ENCODE data around the gene ORAI3. TPM values are rescaled to one million over a fixed set of nuclear protein-coding genes. Genes with fewer than 3 reads are reported as not detected.

The ORAI3 gene
- total and polyA plus RNA-seq, 7 experiments from 2014 or later, result 6.0 to 29.8 (median 17.8) TPM

DNA sequence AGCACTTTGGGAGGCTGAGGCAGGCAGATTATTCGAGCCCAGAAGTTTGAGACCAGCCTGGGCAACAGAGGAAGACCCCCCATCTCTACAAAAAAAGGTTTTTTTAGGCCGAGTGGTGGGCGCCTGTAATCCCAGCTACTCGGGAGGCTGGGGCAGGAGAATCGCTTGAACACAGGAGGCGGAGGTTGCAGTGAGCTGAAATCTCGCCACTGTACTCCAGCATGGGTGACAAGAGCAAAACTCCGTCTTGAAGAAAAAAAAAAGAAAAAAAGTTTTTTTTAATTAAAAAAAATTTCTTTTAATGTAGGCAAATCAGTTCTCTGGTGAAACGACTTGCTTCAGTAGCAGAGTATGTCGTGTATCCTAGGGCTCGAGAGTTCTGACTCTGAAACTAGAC is 47.1 kb downstream of the ORAI3 start:
- H3K27me3 ChIP-seq (ENCODE audit: control insufficient read depth in 2 of 2, insufficient read depth in 2 of 2, low read length in 2 of 2), result no peaks in the 10 kb centered on the region
- H3K27ac ChIP-seq (ENCODE audit: low read depth, low read length), result no peak overlapping the region
- ATAC-seq (no peak), DNase-seq (no peak)
- peaks cover 5 to 11% of the 10 kb centered on the region in 2 donors for H3K4me1 ChIP-seq (ENCODE audit: control insufficient read depth in 2 of 2, insufficient read depth in 2 of 2, low read length in 2 of 2)
- H3K4me3 ChIP-seq (ENCODE audit: low read length), result no peak overlapping the region
- no peaks in the 10 kb centered on the region for H3K9me3 Mint-ChIP-seq
- peaks cover 0 to 9% (median 6%) of the 10 kb centered on the region in 7 donors for H3K4me1 Mint-ChIP-seq
- peak overlapping the region in 6 of 9 donors; percentile 7 to 91 (median 58) for H3K27ac Mint-ChIP-seq
- peak overlapping the region; percentile 44 to 71 (median 60) for H3K4me3 Mint-ChIP-seq
- POLR2A ChIA-PET, result interaction anchor here (0.7 kb wide), 1 partner anchor 478 kb away, joined by 3 read pairs; no protein-coding TSS in a partner anchor
- CTCF ChIA-PET, result no interaction called here
- no peaks in the 10 kb centered on the region for H3K9me3 ChIP-seq (ENCODE audit: control insufficient read depth in 2 of 3, low read length in 3 of 3)
- H3K36me3 Mint-ChIP-seq, result no peaks in the 10 kb centered on the region
- intact Hi-C loops (cut with micrococcal nuclease), result loop anchor here (2.0 to 5.0 kb wide), 2 partner anchors 39 to 79 kb away; partner anchors contain the start of genes SETD1A (in 1 of the 2), ZNF646 (in 1 of the 2) and ZNF668 (in 1 of the 2)
- peaks cover 0 to 3% (median 0%) of the 10 kb centered on the region in 5 donors for H3K27me3 Mint-ChIP-seq
- no peaks in the 10 kb centered on the region for H3K36me3 ChIP-seq (ENCODE audit: control insufficient read depth in 2 of 3, insufficient read depth in 3 of 3, low read length in 3 of 3)

DNA sequence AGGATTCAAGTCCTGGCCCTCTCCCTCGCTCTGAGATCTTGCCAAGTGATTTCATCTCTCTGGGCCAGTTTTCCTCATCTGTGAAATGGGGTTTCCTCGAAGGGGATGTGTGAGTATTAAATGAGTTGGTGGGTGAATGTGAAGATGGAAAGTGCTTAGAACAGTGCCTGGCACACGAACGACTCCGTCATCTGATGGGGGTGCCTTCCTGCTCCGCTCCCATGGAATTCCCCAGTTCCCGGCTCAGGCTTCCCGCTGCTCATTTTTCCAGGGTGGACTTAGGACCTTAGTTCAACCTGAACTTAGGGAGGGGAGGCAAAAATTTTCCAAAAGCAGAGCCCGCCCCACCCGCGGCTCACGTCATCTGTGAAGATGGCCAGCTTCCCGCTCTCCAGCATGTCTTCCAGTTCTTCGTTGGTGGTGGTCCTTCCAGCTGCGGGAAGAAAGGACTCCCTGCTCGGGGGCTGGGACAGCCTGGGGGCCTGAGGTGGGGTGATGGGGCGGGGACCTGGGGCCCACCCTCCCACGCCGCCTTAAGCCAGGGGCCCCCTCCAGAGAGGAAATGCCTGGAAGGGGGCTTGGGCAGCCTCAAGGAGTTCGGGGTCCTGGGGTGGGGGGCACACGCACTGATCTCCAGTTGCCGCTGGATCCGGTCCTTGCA is 47.6 kb downstream of the ORAI3 start:
- Mint-ChIP-seq H3K27me3 (peaks cover 0 to 3% (median 0%) of the 10 kb centered on the region in 5 donors), H3K36me3 (no peaks in the 10 kb centered on the region), H3K9me3 (no peaks in the 10 kb centered on the region), H3K4me3 (peak overlapping the region; percentile 66 to 90 (median 82)), H3K4me1 (peaks cover 0 to 9% (median 6%) of the 10 kb centered on the region in 7 donors), H3K27ac (peak overlapping the region; percentile 52 to 91 (median 70))
- peak overlapping the region; percentile 78 for H3K4me3 ChIP-seq (ENCODE audit: low read length)
- ATAC-seq (no peak), DNase-seq (no peak)
- intact Hi-C loops (cut with micrococcal nuclease), result loop anchor here (2.0 to 5.0 kb wide), 2 partner anchors 39 to 78 kb away; partner anchors contain the start of genes SETD1A (in 1 of the 2), ZNF646 (in 1 of the 2) and ZNF668 (in 1 of the 2)
- peaks cover 5 to 11% of the 10 kb centered on the region in 2 donors for H3K4me1 ChIP-seq (ENCODE audit: control insufficient read depth in 2 of 2, insufficient read depth in 2 of 2, low read length in 2 of 2)
- H3K36me3 ChIP-seq (ENCODE audit: control insufficient read depth in 2 of 3, insufficient read depth in 3 of 3, low read length in 3 of 3), result no peaks in the 10 kb centered on the region
- ChIA-PET POLR2A (interaction anchor here (0.7 kb wide), 1 partner anchor 478 kb away, joined by 3 read pairs; no protein-coding TSS in a partner anchor), CTCF (interaction anchor here (1.2 kb wide), 1 partner anchor 13 kb away, joined by 3 read pairs; no protein-coding TSS in a partner anchor)
- H3K27ac ChIP-seq (ENCODE audit: low read depth, low read length), result peak overlapping the region; percentile 61
- H3K27me3 ChIP-seq (ENCODE audit: control insufficient read depth in 2 of 2, insufficient read depth in 2 of 2, low read length in 2 of 2), result no peaks in the 10 kb centered on the region
- H3K9me3 ChIP-seq (ENCODE audit: control insufficient read depth in 2 of 3, low read length in 3 of 3), result no peaks in the 10 kb centered on the region

DNA sequence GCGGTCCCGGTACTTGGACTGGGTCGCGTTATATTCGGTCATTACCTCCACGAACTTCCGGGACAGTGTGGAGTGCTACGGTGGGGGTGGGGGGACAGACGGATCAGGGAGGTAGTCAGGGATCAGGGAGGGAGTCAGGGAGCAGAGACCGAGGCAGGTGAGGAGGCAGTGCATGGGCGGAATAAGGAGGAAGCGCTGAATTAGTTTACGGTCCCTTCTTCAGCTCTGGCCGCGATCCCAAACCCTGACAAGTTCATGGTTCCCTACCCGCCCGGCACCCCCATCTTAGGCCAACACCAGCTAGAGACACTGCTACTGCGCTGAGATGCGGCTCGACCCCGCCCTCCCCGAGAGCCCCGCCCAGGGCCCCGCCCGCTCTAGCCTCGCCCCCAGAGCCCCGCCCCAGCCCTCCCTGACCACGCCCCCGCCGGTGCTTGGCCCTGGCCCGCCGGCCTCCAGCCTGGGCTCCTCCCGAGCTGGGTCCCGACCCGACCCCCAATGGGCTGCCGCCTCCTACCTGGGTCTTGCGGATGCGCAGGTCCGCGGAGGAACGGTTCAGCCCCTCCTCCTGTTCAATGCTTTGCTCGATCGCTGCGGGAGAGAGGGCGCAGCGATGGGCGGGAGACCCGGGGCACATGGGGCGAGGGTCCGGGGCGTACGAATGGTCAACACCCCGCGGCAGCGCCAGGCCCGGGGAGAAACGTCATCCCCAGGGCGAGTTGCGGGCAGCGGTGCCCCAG is 48.3 kb downstream of the ORAI3 start:
- Mint-ChIP-seq H3K27ac (peak overlapping the region in 7 of 9 donors; percentile 58 to 87 (median 74)), H3K27me3 (peaks cover 0 to 3% (median 0%) of the 10 kb centered on the region in 5 donors), H3K4me1 (peaks cover 0 to 9% (median 6%) of the 10 kb centered on the region in 7 donors), H3K36me3 (no peaks in the 10 kb centered on the region), H3K4me3 (peak overlapping the region; percentile 66 to 90 (median 82)), H3K9me3 (no peaks in the 10 kb centered on the region)
- H3K36me3 ChIP-seq (ENCODE audit: control insufficient read depth in 2 of 3, insufficient read depth in 3 of 3, low read length in 3 of 3), result no peaks in the 10 kb centered on the region
- peaks cover 5 to 11% of the 10 kb centered on the region in 2 donors for H3K4me1 ChIP-seq (ENCODE audit: control insufficient read depth in 2 of 2, insufficient read depth in 2 of 2, low read length in 2 of 2)
- POLR2A ChIA-PET, result interaction anchor here (0.5 kb wide), 1 partner anchor 57 kb away, joined by 6 read pairs; no protein-coding TSS in a partner anchor
- CTCF ChIA-PET, result interaction anchor here (1.2 kb wide), 1 partner anchor 14 kb away, joined by 3 read pairs; no protein-coding TSS in a partner anchor
- DNase-seq (peak; percentile 45 to 80 (median 66)), ATAC-seq (peak; percentile 99)
- H3K27me3 ChIP-seq (ENCODE audit: control insufficient read depth in 2 of 2, insufficient read depth in 2 of 2, low read length in 2 of 2), result no peaks in the 10 kb centered on the region
- peak overlapping the region; percentile 78 for H3K4me3 ChIP-seq (ENCODE audit: low read length)
- no peaks in the 10 kb centered on the region for H3K9me3 ChIP-seq (ENCODE audit: control insufficient read depth in 2 of 3, low read length in 3 of 3)
- intact Hi-C loops (cut with micrococcal nuclease), result loop anchor here (1.0 to 5.0 kb wide), 8 partner anchors 13 to 462 kb away; partner anchors contain the start of genes SETD1A (in 2 of the 2), STX4 (in 2 of the 2), ZNF646 (in 2 of the 2) and ZNF668 (in 2 of the 2)
- peak overlapping the region; percentile 61 for H3K27ac ChIP-seq (ENCODE audit: low read depth, low read length)

- ATAC-seq (no peak), DNase-seq (no peak)
- H3K4me1 ChIP-seq (ENCODE audit: control insufficient read depth in 2 of 2, insufficient read depth in 2 of 2, low read length in 2 of 2), result peaks cover 5 to 11% of the 10 kb centered on the region in 2 donors
- Mint-ChIP-seq H3K36me3 (no peaks in the 10 kb centered on the region), H3K27ac (peak overlapping the region in 1 of 9 donors; percentile 21), H3K4me1 (peaks cover 0 to 9% (median 6%) of the 10 kb centered on the region in 7 donors), H3K4me3 (peak overlapping the region; percentile 25 to 90 (median 76)), H3K27me3 (peaks cover 0 to 3% (median 0%) of the 10 kb centered on the region in 5 donors), H3K9me3 (no peaks in the 10 kb centered on the region)
- intact Hi-C loops (cut with micrococcal nuclease), result loop anchor here (1.0 to 5.0 kb wide), 8 partner anchors 12 to 461 kb away; partner anchors contain the start of genes SETD1A (in 2 of the 2), STX4 (in 2 of the 2), ZNF646 (in 2 of the 2) and ZNF668 (in 2 of the 2)
- H3K27me3 ChIP-seq (ENCODE audit: control insufficient read depth in 2 of 2, insufficient read depth in 2 of 2, low read length in 2 of 2), result no peaks in the 10 kb centered on the region
- peak overlapping the region; percentile 78 for H3K4me3 ChIP-seq (ENCODE audit: low read length)
- H3K36me3 ChIP-seq (ENCODE audit: control insufficient read depth in 2 of 3, insufficient read depth in 3 of 3, low read length in 3 of 3), result no peaks in the 10 kb centered on the region
- H3K27ac ChIP-seq (ENCODE audit: low read depth, low read length), result peak overlapping the region; percentile 46
- ChIA-PET CTCF (interaction anchor here (0.6 to 1.2 kb wide), 2 partner anchors 15 to 221 kb away, joined by 3 read pairs; no protein-coding TSS in a partner anchor), POLR2A (interaction anchor here (1.2 kb wide), 1 partner anchor 179 kb away, joined by 3 read pairs; no protein-coding TSS in a partner anchor)
- H3K9me3 ChIP-seq (ENCODE audit: control insufficient read depth in 2 of 3, low read length in 3 of 3), result no peaks in the 10 kb centered on the region
These were observed 49.1 kb downstream of the ORAI3 start for GRCh38 chr16:30997725-30998711.

- no peaks in the 10 kb centered on the region for H3K36me3 Mint-ChIP-seq
- H3K4me1 ChIP-seq (ENCODE audit: control insufficient read depth in 2 of 2, insufficient read depth in 2 of 2, low read length in 2 of 2), result peaks cover 5 to 11% of the 10 kb centered on the region in 2 donors
- ChIA-PET CTCF (interaction anchor here (0.6 kb wide), 1 partner anchor 220 kb away, joined by 3 read pairs; no protein-coding TSS in a partner anchor), POLR2A (interaction anchor here (0.7 to 1.2 kb wide), 4 partner anchors 13 to 205 kb away, joined by 3 read pairs; no protein-coding TSS in a partner anchor)
- ATAC-seq (no peak), DNase-seq (no peak)
- H3K9me3 Mint-ChIP-seq, result no peaks in the 10 kb centered on the region
- peak overlapping the region in 1 of 9 donors; percentile 51 for H3K27ac Mint-ChIP-seq
- no peaks in the 10 kb centered on the region for H3K9me3 ChIP-seq (ENCODE audit: control insufficient read depth in 2 of 3, low read length in 3 of 3)
- no peaks in the 10 kb centered on the region for H3K27me3 ChIP-seq (ENCODE audit: control insufficient read depth in 2 of 2, insufficient read depth in 2 of 2, low read length in 2 of 2)
- peaks cover 0 to 3% (median 0%) of the 10 kb centered on the region in 5 donors for H3K27me3 Mint-ChIP-seq
- intact Hi-C loops (cut with micrococcal nuclease), result loop anchor here in 1 of 2 donors (5.0 kb wide), 1 partner anchor 42 kb away; the partner anchor contains the start of gene SETD1A
- no peaks in the 10 kb centered on the region for H3K36me3 ChIP-seq (ENCODE audit: control insufficient read depth in 2 of 3, insufficient read depth in 3 of 3, low read length in 3 of 3)
- no peak overlapping the region for H3K27ac ChIP-seq (ENCODE audit: low read depth, low read length)
- H3K4me3 Mint-ChIP-seq, result no peak overlapping the region
- no peak overlapping the region for H3K4me3 ChIP-seq (ENCODE audit: low read length)
- H3K4me1 Mint-ChIP-seq, result peaks cover 0 to 9% (median 6%) of the 10 kb centered on the region in 7 donors
These were observed 50.2 kb downstream of the ORAI3 start for GRCh38 chr16:30998852-30999761.
